Esophagus (tissue), 2 donors: ENCODE results near the gene CATSPERE. TPM values are rescaled to one million over a fixed set of nuclear protein-coding genes. Genes with fewer than 3 reads are reported as not detected.

Experiments used
- H3K27ac ChIP-seq, 2 donors: one replicate each; pipeline ENCODE4 v1.5.1; 2013; ENCODE audit warnings: low read depth in 2 of 2, mild to moderate bottlenecking in 2 of 2, inconsistent platforms in 1 of 2, low read length in 1 of 2, moderate library complexity in 1 of 2
- H3K27me3 ChIP-seq, 2 donors: one replicate each; pipeline ENCODE4 v1.6.1; 2013; ENCODE audit warnings: low read length in 2 of 2, control low read depth in 1 of 2, mild to moderate bottlenecking in 1 of 2; ENCODE audit not compliant: insufficient read depth in 2 of 2, control insufficient read depth in 1 of 2
- H3K36me3 ChIP-seq, 2 donors: one replicate each; pipeline ENCODE4 v1.6.1; 2013; ENCODE audit warnings: low read length in 1 of 2; ENCODE audit not compliant: control insufficient read depth in 2 of 2, insufficient read depth in 2 of 2
- H3K4me1 ChIP-seq, 2 donors: one replicate each; pipeline ENCODE4 v1.6.1; 2013; ENCODE audit warnings: low read length in 1 of 2; ENCODE audit not compliant: control insufficient read depth in 2 of 2, insufficient read depth in 2 of 2
- H3K4me3 ChIP-seq, 2 donors: one replicate each; pipeline ENCODE4 v1.5.1; 2013; ENCODE audit warnings: low read length in 2 of 2, mild to moderate bottlenecking in 2 of 2, low read depth in 1 of 2, moderate library complexity in 1 of 2
- H3K9me3 ChIP-seq, 2 donors: one replicate each; pipeline ENCODE4 v1.6.1; 2013; ENCODE audit warnings: mild to moderate bottlenecking in 2 of 2, low read depth in 1 of 2, low read length in 1 of 2, moderate library complexity in 1 of 2; ENCODE audit not compliant: control insufficient read depth in 2 of 2, insufficient read depth in 1 of 2
- WGBS, 2 donors: extraction: QIAGEN DNeasy Blood & Tissue Kit; methylation state at CpG; one replicate each; pipeline ENCODE4 v1.1.7; 2013; 5-methylcytosine and 5-hydroxymethylcytosine counted together
- polyA plus RNA-seq, 2 donors: library from polyadenylated mRNA; stranded (reverse); fragments of 200-250 nt; gene quantifications; one replicate each; pipeline ENCODE4 v1.2.3, GENCODE V29; 2013
- donor health status: healthy with polysubstance abuse.
- donor health status: Bipolar disorder and iron deficiency.

Gene CATSPERE
- polyA plus RNA-seq, 2 donors = 0.14 to 0.39 TPM

GRCh38 chr1:244605835-244606370, 144.8 kb downstream of the CATSPERE start:
- no peaks in the 10 kb centered on the region for H3K4me1 ChIP-seq
- WGBS, 2 donors = 85% methylated on average over 6 of the region's 6 CpGs
- H3K9me3 ChIP-seq = no peaks in the 10 kb centered on the region
- H3K27ac ChIP-seq = no peak overlapping the region
- no peaks in the 10 kb centered on the region for H3K36me3 ChIP-seq
- no peak overlapping the region for H3K4me3 ChIP-seq
- H3K27me3 ChIP-seq = no peaks in the 10 kb centered on the region

GRCh38 chr1:244614113-244614836, 153.2 kb downstream of the CATSPERE start:
- H3K36me3 ChIP-seq = no peaks in the 10 kb centered on the region
- H3K9me3 ChIP-seq = no peaks in the 10 kb centered on the region
- 71 to 77% methylated on average over 9 of the region's 9 CpGs for WGBS, 2 donors
- H3K4me1 ChIP-seq = no peaks in the 10 kb centered on the region
- H3K4me3 ChIP-seq = no peak overlapping the region
- no peaks in the 10 kb centered on the region for H3K27me3 ChIP-seq
- no peak overlapping the region for H3K27ac ChIP-seq

GRCh38 chr1:244614879-244615278, 153.8 kb downstream of the CATSPERE start:
- Histone ChIP-seq H3K4me3 (no peak overlapping the region), H3K27ac (no peak overlapping the region), H3K27me3 (no peaks in the 10 kb centered on the region), H3K4me1 (no peaks in the 10 kb centered on the region), H3K36me3 (no peaks in the 10 kb centered on the region), H3K9me3 (no peaks in the 10 kb centered on the region)
- WGBS, 2 donors = 44% methylated on average over 3 of the region's 3 CpGs

GRCh38 chr1:244615301-244615700, 154.2 kb downstream of the CATSPERE start:
- Histone ChIP-seq H3K27ac (no peak overlapping the region), H3K4me3 (no peak overlapping the region), H3K4me1 (no peaks in the 10 kb centered on the region), H3K36me3 (no peaks in the 10 kb centered on the region), H3K9me3 (no peaks in the 10 kb centered on the region), H3K27me3 (no peaks in the 10 kb centered on the region)
- WGBS, 2 donors = 85 to 87% methylated on average over 6 of the region's 6 CpGs

GRCh38 chr1:244626709-244627108, 165.6 kb downstream of the CATSPERE start:
- Histone ChIP-seq H3K9me3 (no peaks in the 10 kb centered on the region), H3K36me3 (no peaks in the 10 kb centered on the region), H3K4me3 (no peak overlapping the region), H3K27ac (no peak overlapping the region), H3K27me3 (no peaks in the 10 kb centered on the region), H3K4me1 (no peaks in the 10 kb centered on the region)
- WGBS, 2 donors = 84 to 85% methylated on average over 4 of the region's 4 CpGs

- H3K27me3 ChIP-seq = no peaks in the 10 kb centered on the region
- no peak overlapping the region for H3K4me3 ChIP-seq
- H3K4me1 ChIP-seq = no peaks in the 10 kb centered on the region
- no peaks in the 10 kb centered on the region for H3K36me3 ChIP-seq
- no peak overlapping the region for H3K27ac ChIP-seq
- WGBS, 2 donors = 77 to 83% methylated on average over 5 of the region's 5 CpGs
- no peaks in the 10 kb centered on the region for H3K9me3 ChIP-seq
Observed at GRCh38 chr1:244628789-244629188, 167.7 kb downstream of the CATSPERE start.

- Histone ChIP-seq H3K36me3 (no peaks in the 10 kb centered on the region), H3K4me3 (no peak overlapping the region), H3K27ac (no peak overlapping the region), H3K27me3 (no peaks in the 10 kb centered on the region), H3K9me3 (no peaks in the 10 kb centered on the region), H3K4me1 (no peaks in the 10 kb centered on the region)
Observed at GRCh38 chr1:244633140-244633539, 172.1 kb downstream of the CATSPERE start.

GRCh38 chr1:244634546-244634945, 173.5 kb downstream of the CATSPERE start:
- H3K27ac ChIP-seq = no peak overlapping the region
- H3K36me3 ChIP-seq = no peaks in the 10 kb centered on the region
- H3K4me3 ChIP-seq = no peak overlapping the region
- no peaks in the 10 kb centered on the region for H3K4me1 ChIP-seq
- H3K9me3 ChIP-seq = no peaks in the 10 kb centered on the region
- no peaks in the 10 kb centered on the region for H3K27me3 ChIP-seq
- WGBS, 2 donors = 90 to 92% methylated on average over 6 of the region's 6 CpGs

- Histone ChIP-seq H3K4me3 (no peak overlapping the region), H3K9me3 (no peaks in the 10 kb centered on the region), H3K36me3 (no peaks in the 10 kb centered on the region), H3K4me1 (no peaks in the 10 kb centered on the region), H3K27me3 (no peaks in the 10 kb centered on the region), H3K27ac (no peak overlapping the region)
- 89 to 90% methylated on average over 10 of the region's 10 CpGs for WGBS, 2 donors
Observed at GRCh38 chr1:244636488-244637259, 175.6 kb downstream of the CATSPERE start.
